Activated T-cell treated with anti-CD3 and anti-CD28 coated beads for 4 hours (primary cell): ENCODE data around the gene CES4A.
"Not testable (repeated sequence)": the region's sequence is repeated elsewhere in the genome, so short reads cannot be mapped to it uniquely, and the experiment has no call there.

Source experiments
- DNase-seq: peaks from one replicate; pipeline ENCODE4 v3.0.0-alpha.2; 2020

The CES4A gene

DNA sequence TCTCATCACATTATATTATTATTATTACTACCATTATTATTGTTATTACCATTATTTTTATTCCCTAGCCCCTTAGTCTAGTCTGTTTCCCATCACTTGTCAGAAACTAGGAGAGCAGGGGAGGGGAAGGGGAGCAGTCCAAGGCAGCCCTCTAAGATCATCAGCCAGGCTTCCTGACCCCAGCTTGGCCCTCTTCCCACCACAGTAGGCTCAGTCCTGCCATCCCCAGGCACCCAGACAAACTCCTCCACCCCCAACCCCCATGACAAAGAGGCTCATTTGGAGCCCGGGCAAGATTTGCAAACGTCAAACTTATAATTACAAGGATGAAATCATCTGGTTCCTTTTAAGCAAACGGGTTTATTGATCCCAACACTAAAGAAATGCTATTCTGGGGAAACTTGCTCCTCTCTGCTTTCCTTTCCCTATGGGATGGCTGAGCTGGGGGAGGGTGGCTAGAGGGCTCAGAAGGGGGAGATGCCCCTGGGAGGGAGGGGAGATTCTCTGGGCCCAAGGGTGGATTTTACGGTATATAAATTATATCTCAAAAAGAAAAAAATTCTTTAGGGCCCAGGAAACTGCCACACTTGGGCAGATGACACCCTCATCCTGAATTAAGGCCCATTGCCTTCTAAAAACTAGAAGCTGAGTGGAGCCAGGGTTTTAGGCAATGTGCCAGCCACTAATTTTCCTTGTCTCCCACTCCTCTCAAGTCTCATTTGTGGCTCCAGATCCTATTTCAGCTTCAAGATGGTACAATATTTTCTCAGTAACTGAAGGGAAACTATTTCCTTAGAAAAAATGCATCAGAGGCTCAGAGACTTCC is 36.2 kb downstream of the CES4A start:
- no peak for DNase-seq

DNA sequence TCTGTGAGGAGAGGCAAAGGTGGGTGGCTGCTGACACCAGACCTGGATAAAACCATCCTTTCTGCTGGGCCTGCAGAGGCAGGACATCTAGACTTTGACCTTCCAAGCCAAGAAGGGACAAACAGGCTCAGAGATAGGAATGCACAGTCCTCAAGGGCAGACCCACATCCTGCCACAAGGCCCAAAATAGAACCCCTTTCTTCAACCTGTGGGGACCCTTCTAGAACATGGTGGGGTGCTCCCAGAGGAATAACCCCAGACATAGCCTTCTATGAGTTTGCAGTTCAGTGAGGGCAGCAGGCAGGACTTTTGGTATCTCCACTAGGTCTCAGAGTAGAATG is 36.8 kb downstream of the CES4A start:
- DNase-seq: no peak

DNA sequence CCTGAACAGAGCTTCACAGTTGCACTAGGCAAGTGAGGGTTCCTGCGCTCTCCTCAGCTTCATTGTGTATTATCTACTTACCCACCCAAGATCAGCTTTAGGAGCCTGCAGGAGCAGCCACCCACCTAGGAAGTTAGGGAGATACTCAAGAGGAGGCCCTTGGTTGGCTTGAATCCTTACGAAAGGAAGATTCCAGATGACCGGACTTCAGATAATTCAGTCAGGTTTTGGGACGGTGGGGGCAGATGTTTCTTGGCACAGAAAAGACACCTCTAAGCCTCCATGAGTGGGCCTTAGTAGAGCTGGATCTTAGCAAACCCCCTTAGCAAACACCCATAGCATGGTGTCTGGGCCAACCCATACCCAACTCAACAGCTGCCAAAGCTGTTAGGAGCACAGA is 38.2 kb downstream of the CES4A start:
- DNase-seq: no peak

DNA sequence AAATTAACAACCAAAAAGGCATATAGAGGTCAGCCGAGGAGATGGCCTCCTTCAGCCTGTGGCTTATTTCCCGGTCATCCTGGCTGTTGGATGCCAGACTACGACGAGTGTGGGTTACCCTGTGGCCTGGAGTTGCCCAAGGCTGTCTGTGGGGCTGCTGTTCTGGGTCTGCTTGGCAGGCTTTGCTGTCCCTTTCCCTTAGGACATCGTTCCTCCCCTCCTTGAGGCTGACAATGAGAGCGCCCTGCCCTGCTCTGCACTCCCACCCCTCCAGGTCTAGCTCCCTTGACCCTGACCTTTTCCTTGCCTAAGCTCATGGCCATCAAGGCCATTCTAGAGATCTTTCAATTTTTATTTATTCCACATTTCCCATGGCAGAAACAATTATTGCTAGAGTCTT is 38.7 kb downstream of the CES4A start:
- DNase-seq: no peak

DNA sequence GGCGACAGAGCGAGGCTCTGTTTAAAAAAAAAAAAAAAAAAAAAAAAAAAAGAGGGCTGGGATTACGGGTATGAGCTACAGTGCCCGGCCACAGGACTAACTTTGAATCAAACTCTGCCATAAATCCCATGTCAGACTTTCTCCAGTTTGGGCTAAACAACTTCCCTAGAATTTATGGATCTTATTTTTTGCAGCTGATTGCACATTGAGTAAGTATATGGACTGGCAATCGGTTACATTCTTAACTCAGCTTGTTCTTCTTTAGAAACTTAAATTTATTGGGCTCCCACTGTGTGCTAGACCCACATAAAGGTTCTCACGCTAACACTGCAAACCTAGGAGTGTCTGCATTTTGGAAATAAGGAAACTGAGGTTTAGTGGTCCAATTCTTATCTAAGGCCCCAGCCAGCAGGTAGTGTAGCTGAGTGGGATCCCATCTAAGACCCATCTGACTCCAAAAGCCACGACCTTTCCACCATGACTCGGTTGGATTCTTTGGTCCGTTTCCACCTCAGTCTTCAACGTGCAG is 39.8 kb downstream of the CES4A start:
- no peak for DNase-seq

DNA sequence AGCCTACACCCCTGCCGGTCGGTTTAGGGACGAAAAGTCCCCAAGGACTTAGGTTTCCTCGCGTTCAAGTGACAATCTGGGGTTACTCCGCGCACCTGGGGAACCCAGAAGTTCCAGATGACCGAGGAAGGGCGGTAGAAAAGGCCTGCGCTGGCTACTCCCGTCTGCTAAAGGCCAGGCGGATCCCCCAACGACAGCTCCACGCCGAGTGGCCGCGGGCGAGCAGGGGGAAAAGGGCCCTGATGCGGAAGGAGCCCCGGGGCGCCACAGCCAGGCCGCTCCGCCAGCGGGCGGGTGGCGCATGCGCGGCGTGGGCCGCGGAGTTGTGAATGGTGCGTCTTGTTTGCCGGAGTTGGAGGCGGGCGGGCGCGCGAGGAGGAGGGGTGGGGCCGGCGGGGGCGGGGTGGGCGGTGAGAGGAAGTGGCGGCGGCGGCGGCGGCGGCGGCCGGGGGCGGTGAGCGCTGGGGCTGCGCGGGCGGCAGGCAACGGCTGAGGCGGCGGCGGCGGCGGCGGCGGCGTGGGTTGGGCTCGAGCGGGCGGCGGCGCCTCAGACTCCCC is 40.4 kb downstream of the CES4A start, which contains the start of gene CBFB:
CBFB (plus strand) TSS at position 454 of the 558 bp plus-strand sequence. CDS start 259 bp downstream, outside the sequence.
- DNase-seq: peak; percentile 87

DNA sequence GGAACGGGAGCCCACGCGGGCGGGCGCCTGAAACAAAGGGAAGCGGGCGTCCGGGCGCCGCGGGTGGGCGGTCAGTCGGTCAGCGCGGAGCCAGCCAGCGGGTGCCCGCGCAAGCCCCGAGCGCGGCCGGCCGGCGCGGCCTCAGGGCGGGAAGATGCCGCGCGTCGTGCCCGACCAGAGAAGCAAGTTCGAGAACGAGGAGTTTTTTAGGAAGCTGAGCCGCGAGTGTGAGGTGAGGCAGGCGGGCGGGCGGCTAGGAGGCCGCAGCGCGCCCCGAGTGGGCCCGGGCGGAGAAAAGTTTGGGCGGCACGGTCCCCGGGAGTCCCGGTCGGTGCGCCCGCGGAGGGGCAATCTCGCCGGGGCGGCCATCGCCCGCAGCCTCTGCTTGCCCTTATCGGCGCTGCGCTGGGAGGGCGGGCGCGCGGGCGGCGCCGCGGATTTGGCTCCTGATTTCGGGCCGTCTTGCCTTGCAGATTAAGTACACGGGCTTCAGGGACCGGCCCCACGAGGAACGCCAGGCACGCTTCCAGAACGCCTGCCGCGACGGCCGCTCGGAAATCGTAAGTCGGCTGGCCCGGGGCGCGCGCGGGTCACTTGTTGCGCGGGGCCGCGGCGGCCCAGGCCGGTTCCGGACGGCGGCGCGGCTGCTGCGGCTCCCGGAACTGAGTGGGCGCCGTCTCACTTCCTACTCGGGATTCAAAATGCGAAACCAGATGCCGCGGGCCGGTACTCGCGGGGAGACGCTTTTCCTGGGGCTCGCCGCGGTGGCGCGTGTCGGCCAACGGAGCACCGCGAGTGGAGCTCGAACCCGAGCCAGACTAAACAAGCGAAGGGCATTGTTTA is 41.1 kb downstream of the CES4A start:
- peak; percentile 43 for DNase-seq

DNA sequence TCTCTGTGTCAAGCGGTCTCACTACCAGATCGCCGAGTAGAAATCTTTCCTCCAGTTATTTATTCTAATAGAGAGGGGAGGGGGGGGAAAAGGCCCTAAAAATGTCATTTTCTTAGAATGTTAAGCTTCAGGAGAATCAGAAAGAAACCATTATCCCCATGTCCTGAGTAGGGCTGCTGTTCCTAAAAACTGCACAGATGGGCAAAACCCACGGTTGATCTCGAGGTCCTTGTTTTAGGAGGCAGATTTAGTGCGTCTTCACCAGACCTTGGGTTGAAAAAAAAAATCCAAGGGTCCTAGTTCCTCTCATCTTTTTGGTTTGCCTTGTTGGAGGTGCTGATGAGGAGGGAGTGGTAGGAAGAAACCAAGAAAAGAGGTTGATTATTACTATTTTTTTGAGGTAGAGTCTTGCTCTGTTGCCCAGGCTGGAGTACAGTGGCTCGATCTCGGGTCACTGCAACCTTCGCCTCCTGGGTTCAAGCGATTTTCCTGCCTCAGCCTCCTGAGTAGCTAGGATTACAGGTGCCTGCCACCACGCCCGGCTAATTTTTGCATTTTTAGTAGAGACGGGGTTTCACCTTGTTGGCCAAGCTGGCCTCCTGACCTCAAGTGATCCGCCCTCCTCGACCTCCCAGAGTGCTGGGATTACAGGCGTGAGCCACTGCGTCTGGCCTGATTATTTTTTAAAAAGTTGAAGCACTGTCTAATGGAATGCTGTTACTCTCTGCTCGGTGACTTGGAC is 42.0 kb downstream of the CES4A start:
- DNase-seq: no peak

DNA sequence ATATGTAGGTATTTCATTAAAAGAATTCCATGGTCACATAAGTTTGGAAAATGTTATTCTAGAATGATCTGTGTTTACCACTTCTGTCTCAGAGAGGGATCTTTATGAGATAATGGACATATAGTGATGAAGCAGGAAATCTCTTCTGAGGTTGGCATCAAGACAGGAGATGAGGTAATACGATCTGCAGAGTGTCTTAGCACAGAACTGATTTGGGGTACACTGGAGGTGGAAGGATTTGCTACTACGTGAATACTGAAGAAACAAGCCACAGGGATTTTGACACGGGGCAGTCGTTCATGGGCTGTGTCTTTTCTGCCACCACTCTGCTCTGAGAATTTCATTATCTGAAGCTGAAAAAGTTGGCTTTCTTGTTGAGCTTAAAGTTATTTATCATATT is 46.1 kb downstream of the CES4A start:
- no peak for DNase-seq

DNA sequence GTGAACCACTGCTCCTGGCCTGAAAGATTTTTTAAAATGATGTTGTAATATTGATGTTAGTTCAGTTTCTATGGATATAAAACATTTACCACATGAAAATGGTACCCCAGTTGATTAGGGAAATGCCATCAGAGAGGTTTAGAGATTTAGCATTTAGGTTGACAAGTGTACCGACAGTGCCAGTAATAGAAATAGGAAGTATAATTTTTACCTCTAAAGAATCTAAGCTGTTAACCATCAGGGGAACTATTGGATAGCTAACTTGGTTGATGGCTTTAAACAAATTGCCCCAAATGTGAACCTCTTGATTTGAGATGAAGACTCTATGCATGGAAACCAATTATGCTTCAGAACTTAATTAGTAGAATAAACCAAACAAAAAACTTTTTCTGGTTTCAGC is 47.0 kb downstream of the CES4A start:
- DNase-seq: no peak

DNA sequence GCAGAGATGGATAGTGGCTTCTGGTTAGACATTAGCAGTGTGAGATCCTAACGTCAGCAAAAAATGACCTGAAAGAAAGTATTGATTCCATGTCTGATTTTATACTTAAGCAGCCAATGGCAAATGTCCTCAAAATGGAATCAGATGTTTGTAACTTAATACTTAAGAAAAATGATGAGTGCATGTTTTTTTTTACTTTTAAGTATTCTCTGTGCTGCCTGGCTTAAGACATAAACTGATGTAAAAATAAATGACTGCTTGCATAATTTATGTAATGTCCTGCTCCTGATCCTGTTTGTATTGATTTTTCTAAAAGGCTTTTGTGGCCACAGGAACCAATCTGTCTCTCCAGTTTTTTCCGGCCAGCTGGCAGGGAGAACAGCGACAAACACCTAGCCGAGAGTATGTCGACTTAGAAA is 47.9 kb downstream of the CES4A start:
- no peak for DNase-seq

DNA sequence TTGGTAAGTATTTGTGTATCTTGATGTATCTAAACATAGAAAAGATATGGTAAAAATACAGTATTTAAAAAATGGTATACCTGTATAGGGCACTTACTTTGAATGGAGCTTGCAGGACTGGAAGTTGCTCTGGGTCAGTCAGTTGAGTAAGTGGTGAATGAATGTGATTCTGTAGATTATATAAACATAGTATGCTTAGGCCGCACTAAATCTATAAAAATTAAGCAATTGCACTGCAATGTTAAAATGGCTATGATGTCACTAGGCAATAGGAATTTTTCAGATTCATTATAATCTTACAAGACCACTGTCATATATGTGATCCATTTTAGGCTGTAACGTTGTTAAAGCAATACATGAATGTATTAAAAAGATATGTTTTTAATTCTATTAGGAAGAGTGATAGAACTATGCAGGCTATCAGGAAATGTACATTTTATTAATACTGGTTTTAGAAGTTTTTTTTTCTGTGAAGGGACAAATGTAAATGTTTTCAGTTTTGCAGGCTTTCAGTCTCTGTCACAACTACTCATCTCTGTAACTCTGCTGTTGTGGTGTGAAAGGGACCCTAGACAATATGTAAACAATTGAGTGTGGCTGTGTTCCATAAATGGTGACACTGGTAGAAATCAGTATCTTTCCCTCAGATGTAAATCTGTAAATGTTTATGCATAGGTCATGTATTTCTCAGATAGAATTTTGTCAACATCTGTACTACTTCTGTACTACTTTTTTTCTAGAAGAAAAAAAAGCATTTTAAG is 51.1 kb downstream of the CES4A start:
- no peak for DNase-seq

DNA sequence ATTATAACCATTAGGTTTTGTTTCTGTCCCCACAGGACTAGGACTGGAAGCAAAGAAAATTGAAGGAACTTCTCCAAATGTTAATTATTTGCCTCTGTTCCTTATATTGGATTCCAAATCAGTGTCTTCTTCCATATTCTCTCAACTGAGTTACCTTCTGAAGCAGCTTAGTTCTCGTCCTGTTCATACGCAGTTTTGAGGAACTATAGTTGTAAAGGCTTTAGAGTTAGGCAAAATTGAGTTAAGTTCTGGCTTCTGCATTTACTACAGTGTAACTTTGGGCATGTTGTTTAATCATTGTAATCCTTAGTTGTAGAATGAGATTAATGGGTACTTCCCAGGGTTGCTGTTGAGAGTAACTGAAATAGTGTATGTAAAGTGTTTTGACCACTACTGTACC is 51.8 kb downstream of the CES4A start:
- no peak for DNase-seq

DNA sequence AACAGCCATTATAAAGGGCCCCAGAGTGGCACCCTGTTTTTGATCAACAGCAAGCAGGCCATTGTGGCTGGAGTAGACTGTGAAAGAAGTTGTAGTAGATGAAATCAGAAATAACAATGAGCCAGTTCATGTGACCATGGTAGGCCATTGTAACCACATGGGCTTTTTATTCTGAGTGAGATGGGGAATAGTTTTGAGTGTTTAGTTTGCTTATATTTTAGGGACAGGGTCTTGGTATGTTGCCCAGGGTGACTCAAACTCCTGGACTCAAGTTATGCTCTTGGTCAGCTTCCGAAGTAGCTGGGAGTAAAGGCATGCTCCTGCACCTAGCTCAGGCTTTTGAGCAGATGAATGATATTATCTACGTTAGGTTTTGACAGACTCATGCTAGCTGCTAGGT is 52.5 kb downstream of the CES4A start:
- no peak for DNase-seq

DNA sequence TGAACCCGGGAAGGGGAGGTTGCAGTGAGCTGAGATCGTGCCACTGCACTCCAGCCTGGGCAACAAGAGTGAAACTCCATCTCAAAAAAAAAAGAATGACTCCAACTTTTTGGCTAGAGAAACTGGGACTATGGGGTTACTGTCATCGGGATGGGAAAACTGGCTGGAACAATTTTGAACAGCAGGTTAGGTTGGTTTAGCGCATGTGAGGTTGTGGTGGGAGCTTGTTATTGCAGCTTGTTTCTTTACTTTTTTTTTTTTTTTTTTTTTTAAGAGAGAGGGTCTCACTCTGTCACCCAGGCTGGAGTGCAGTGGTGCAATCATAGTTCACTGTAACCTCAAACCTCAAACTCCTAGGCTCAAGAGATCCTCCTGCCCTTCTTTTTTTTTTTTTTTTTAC is 53.1 kb downstream of the CES4A start:
- DNase-seq: not testable (repeated sequence)

DNA sequence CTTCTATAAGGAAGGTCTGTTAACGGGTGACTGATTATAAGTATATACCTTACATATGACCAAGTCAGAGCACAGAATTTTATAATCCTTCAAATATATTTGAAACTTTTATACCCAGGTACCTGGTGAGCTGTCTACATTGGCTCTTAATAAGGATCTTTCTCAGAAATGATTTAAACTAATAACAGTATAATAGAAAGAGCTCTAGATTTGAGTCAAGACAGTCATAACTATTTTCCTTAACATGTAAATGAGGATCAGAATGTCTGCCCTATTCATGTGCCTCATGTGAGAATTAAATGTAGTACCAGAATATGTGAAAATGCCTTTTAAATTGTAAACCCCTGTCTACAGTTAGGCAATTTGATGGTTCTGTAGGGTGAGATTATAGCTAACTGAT is 55.0 kb downstream of the CES4A start:
- no peak for DNase-seq

DNA sequence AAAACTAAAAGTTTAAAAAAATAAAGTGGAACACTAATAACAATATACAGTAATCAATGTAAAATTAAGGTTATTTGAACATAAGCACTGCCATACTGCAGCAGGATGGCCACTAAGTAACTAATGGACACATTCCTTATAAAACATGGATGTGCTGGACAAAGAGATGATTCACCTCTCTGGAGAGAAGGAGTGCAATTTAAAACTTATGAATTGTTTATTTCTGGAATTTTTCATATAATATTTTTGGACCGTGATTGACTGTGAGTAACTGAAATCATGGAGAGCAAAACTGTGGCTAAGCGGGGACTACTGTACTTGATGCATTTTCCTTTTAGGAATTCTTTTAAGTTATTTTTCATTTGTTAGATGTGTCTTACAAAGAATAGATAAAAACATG is 62.4 kb downstream of the CES4A start:
- no peak for DNase-seq

DNA sequence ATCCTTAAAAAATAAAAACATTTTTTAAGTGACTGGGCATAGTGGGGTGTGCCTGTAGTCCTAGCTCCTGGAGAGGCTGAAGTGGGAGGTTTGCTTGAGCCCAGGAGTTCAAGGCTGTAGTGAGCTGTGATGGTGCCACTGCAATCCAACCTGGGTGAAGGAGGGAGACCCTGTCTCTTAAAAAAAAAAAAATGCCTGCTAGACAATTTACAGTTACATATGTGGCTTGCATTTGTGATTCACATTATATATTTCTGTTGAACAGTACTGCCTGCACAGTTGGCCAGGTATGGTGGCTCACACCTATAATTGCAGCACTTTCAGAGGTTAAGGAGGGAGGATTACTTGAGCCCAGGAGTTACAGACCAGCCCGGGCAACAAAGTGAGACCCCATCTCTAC is 64.0 kb downstream of the CES4A start:
- DNase-seq: no peak

DNA sequence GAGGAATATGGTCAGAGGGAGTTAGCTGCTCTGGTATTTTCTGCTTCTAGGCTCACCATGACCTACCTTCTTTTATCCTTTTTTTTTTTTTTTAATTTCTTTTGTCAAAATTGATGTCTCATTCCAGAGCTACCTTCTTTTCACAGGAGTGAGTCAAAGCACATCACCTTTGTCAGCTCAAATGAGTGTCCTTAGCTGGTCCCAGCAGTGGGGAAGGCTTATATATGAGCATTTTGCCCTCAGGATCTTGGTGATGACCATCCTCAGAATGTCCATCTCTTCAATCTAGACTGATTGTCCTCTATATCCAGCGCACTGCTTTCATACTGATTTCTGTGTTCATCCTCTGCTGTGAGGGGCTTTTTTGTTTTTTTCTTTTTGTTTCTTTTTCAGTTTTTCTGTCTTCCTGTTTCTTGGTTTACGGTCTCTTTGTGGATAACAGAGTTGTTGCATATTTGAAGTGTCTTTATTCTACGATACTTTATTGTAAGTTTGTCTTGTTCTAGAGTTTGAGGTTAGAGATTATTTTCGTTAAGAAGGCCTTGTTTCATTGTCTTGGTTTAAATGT is 65.5 kb downstream of the CES4A start:
- DNase-seq: no peak

DNA sequence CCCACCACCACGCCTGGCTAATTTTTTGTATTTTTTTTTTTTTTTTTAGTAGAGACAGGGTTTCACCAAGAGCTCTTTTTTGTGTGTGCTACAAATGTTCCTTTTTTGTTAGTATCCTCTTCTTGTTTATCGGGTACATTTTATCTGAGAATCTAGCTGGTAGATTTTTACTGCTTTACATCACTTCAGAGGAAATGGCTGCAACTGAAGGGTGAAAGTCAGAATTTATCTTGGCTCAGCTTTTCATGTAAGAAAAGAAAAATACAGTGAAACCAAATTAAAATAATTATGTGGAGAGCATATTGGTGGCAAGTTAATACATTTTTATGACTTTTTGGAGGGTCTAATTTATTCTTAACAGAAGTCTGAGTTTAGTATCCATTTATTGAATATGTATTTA is 66.5 kb downstream of the CES4A start:
- no peak for DNase-seq

DNA sequence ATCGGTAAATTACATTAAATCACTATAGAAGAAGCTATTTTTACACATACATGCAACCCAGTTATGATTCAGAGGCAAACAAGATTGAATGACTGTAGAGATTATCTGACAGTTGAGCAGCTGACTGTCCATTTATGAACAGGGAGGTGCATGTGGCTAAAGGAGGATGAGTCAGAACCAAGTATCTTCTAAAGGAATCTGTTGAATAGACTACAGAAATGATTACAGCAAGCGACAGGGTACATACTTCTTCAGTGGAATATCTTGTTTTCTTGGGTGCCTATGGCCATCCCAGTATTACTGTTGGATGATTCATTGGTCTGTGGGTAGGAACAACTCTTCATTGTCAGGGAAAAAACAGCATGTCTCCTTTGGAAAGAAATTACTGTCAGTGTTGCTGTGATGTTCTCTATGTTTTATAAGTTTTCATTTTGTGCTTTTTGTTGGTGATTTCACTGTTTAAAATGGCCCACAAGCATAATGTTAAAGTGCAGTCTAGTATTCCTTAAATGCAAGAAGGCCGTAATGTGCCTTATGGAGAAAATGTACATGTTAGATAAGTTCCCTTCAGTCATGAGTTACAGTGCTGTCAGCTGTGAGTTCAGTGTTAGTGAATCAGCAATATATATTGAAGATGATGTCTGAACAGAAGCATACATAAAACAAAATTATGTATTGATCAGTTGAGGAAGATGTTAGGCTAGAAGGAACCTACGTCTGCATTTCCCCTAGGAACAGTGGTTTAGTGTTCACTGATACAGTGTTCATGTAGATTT is 67.5 kb downstream of the CES4A start:
- no peak for DNase-seq
